GM23248 (cell line): ENCODE measurements around the gene DDX11. TPM values are rescaled to one million over a fixed set of nuclear protein-coding genes. Genes with fewer than 3 reads are reported as not detected.

Experiments
- DNase-seq: peaks from one replicate; pipeline ENCODE4 v3.0.0-alpha.2; 2015
- H2AFZ ChIP-seq: fragments of 200-600 bp; sonication (generic); 2 replicates; pipeline ENCODE4 v1.6.1; 2016; ENCODE audit warnings: antibody characterized with exemption
- H3F3A ChIP-seq: fragments of 200-600 bp; sonication (generic); 2 replicates; pipeline ENCODE4 v1.6.1; 2016; ENCODE audit warnings: mild to moderate bottlenecking, antibody characterized with exemption, mixed run types; ENCODE audit not compliant: insufficient read depth
- H3K27ac ChIP-seq: fragments of 200-600 bp; sonication (generic); 2 replicates; pipeline ENCODE4 v1.5.1; 2016; ENCODE audit warnings: mild to moderate bottlenecking
- H3K27me3 ChIP-seq: fragments of 200-600 bp; sonication (generic); replicated peaks from 2 replicates; pipeline ENCODE4 v1.6.1; 2016; ENCODE audit warnings: mild to moderate bottlenecking; ENCODE audit not compliant: insufficient read depth
- H3K36me3 ChIP-seq: fragments of 200-600 bp; sonication (generic); 2 replicates; pipeline ENCODE4 v1.6.1; 2016; ENCODE audit warnings: low read depth, mild to moderate bottlenecking
- H3K4me1 ChIP-seq: fragments of 200-600 bp; sonication (generic); 2 replicates; pipeline ENCODE4 v1.6.1; 2016; ENCODE audit warnings: mild to moderate bottlenecking; ENCODE audit not compliant: insufficient read depth
- H3K4me2 ChIP-seq: fragments of 200-600 bp; sonication (generic); one replicate; pipeline ENCODE4 v1.6.1; 2016; ENCODE audit warnings: mild to moderate bottlenecking; ENCODE audit not compliant: unreplicated experiment
- H3K4me3 ChIP-seq: fragments of 200-600 bp; sonication (generic); 2 replicates; pipeline ENCODE4 v1.5.1; 2016; ENCODE audit warnings: mild to moderate bottlenecking
- H3K79me2 ChIP-seq: fragments of 200-600 bp; sonication (generic); 2 replicates; pipeline ENCODE4 v1.6.1; 2016; ENCODE audit warnings: mild to moderate bottlenecking; ENCODE audit not compliant: insufficient read depth
- H3K9ac ChIP-seq: fragments of 200-600 bp; sonication (generic); 2 replicates; pipeline ENCODE4 v1.6.1; 2016; ENCODE audit warnings: mild to moderate bottlenecking
- H3K9me2 ChIP-seq: fragments of 200-600 bp; sonication (generic); 2 replicates; pipeline ENCODE4 v1.6.1; 2016; ENCODE audit warnings: mixed run types, mild to moderate bottlenecking, moderate library complexity; ENCODE audit not compliant: insufficient read depth
- H3K9me3 ChIP-seq: fragments of 200-600 bp; sonication (generic); one replicate; pipeline ENCODE4 v1.6.1; 2017; ENCODE audit warnings: low read depth
- H4K20me1 ChIP-seq: fragments of 200-600 bp; sonication (generic); 2 replicates; pipeline ENCODE4 v1.6.0; 2016; ENCODE audit not compliant: insufficient read depth
- EZH2 ChIP-seq: fragments of 200-600 bp; sonication (generic); IDR thresholded peaks from 2 replicates; pipeline ENCODE4 v1.6.1; 2018; ENCODE audit warnings: antibody characterized with exemption, mild to moderate bottlenecking; ENCODE audit not compliant: insufficient read depth, poor library complexity, severe bottlenecking
- EZH2phosphoT487 ChIP-seq: fragments of 200-600 bp; sonication (generic); IDR thresholded peaks from 2 replicates; pipeline ENCODE4 v1.6.1; 2018; ENCODE audit warnings: antibody characterized with exemption, moderate library complexity, mild to moderate bottlenecking, low read depth; ENCODE audit not compliant: insufficient read depth
- WGBS, 2 experiments: methylation state at CpG; one replicate each; pipeline ENCODE4 v1.1.6; 2015 to 2017; ENCODE audit warnings: low lambda C conversion rate in 2 of 2, low coverage in 1 of 2; ENCODE audit errors: missing lambda C conversion rate in 2 of 2; 5-methylcytosine and 5-hydroxymethylcytosine counted together
- in situ Hi-C: fragments of 300-500 bp; cut with MboI; formaldehyde crosslinking; loops from 2 replicates; pipeline ENCODE4 v1.15.0; 2020
- polyA plus RNA-seq: library from polyadenylated mRNA; unstranded; fragments of >200 nt; fragmentation: Nextera tagmentation; extraction: Ambion mirVana; gene quantifications from 2 replicates; pipeline ENCODE4 v1.2.1, GENCODE V29; 2016
- total RNA-seq: library from RNA; depleted of rRNA; stranded (reverse); fragments of >200 nt; shearing (Covaris generic); gene quantifications from 2 replicates; pipeline ENCODE4 v1.2.3, GENCODE V29; 2014

The DDX11 gene
- total and polyA plus RNA-seq, 2 experiments from 2014 or later: 5.0 to 6.1 TPM

- Histone ChIP-seq H3K27ac (no peak overlapping the region), H3K9me3 (no peaks in the 10 kb centered on the region), H3K9ac (no peak overlapping the region), H3K4me2 (no peak overlapping the region), H3F3A (no peaks in the 10 kb centered on the region), H3K4me1 (no peaks in the 10 kb centered on the region), H3K79me2 (no peaks in the 10 kb centered on the region), H2AFZ (no peak overlapping the region), H3K9me2 (no peaks in the 10 kb centered on the region), H4K20me1 (no peaks in the 10 kb centered on the region), H3K27me3 (no peaks in the 10 kb centered on the region; the same call in 1 of the 2 replicates), H3K4me3 (no peak overlapping the region), H3K36me3 (no peaks in the 10 kb centered on the region)
- 24 to 35% methylated on average over 4 of the region's 4 CpGs for WGBS, 2 experiments
- in situ Hi-C loops: no loop called here
- DNase-seq: peak; percentile 50
- no peak for TF ChIP-seq EZH2
- TF ChIP-seq EZH2phosphoT487: no peak
Observed at GRCh38 chr12:31035226-31035625, 38.4 kb upstream of the DDX11 start.

GRCh38 chr12:31035967-31036665 lies 37.5 kb upstream of the DDX11 start:
- Histone ChIP-seq H3K27ac (no peak overlapping the region), H3K4me1 (no peaks in the 10 kb centered on the region), H2AFZ (no peak overlapping the region), H4K20me1 (no peaks in the 10 kb centered on the region), H3K36me3 (no peaks in the 10 kb centered on the region), H3F3A (no peaks in the 10 kb centered on the region), H3K9me3 (no peaks in the 10 kb centered on the region), H3K27me3 (no peaks in the 10 kb centered on the region; the same call in 1 of the 2 replicates), H3K79me2 (no peaks in the 10 kb centered on the region), H3K4me2 (no peak overlapping the region), H3K4me3 (no peak overlapping the region), H3K9ac (no peak overlapping the region), H3K9me2 (no peaks in the 10 kb centered on the region)
- in situ Hi-C loops: no loop called here
- WGBS, 2 experiments: 59 to 73% methylated on average over 4 of the region's 4 CpGs
- DNase-seq: peak; percentile 15
- TF ChIP-seq EZH2phosphoT487 (no peak), EZH2 (no peak)

- no peak overlapping the region for H3K4me2 ChIP-seq
- H2AFZ ChIP-seq: no peak overlapping the region
- DNase-seq: no peak
Observed at GRCh38 chr12:31037028-31037427, 36.6 kb upstream of the DDX11 start.

GRCh38 chr12:31037931-31038330 lies 35.7 kb upstream of the DDX11 start:
- Histone ChIP-seq H3K27ac (no peak overlapping the region), H3K36me3 (no peaks in the 10 kb centered on the region), H3K4me1 (no peaks in the 10 kb centered on the region), H3K27me3 (no peaks in the 10 kb centered on the region), H3K9ac (no peak overlapping the region), H3K4me2 (no peak overlapping the region), H3F3A (no peaks in the 10 kb centered on the region), H2AFZ (no peak overlapping the region), H3K9me3 (no peaks in the 10 kb centered on the region), H3K4me3 (no peak overlapping the region), H3K79me2 (no peaks in the 10 kb centered on the region), H3K9me2 (no peaks in the 10 kb centered on the region), H4K20me1 (no peaks in the 10 kb centered on the region)
- whole genome bisulfite sequencing, 2 experiments: 63 to 76% methylated on average over 2 of the region's 2 CpGs
- no peak for DNase-seq
- in situ Hi-C loops: no loop called here
- TF ChIP-seq EZH2 (no peak), EZH2phosphoT487 (no peak)

More at GRCh38 chr12:31037028-31037427, 36.6 kb upstream of the DDX11 start:
- no peaks in the 10 kb centered on the region for H3F3A ChIP-seq
- H3K36me3 ChIP-seq: no peaks in the 10 kb centered on the region
- no peaks in the 10 kb centered on the region for H3K9me2 ChIP-seq
- no peaks in the 10 kb centered on the region for H4K20me1 ChIP-seq
- TF ChIP-seq EZH2phosphoT487: no peak
- TF ChIP-seq EZH2: no peak
- H3K4me1 ChIP-seq: no peaks in the 10 kb centered on the region
- H3K27ac ChIP-seq: no peak overlapping the region
- no peaks in the 10 kb centered on the region for H3K9me3 ChIP-seq
- H3K79me2 ChIP-seq: no peaks in the 10 kb centered on the region
- 80 to 100% methylated on average over 1 of the region's 1 CpG for WGBS, 2 experiments
- no peaks in the 10 kb centered on the region; the same call in 1 of the 2 replicates for H3K27me3 ChIP-seq
- in situ Hi-C loops: no loop called here
- no peak overlapping the region for H3K9ac ChIP-seq
- H3K4me3 ChIP-seq: no peak overlapping the region
